ENCODE measurements around the gene KSR1. TPM values are rescaled to one million over a fixed set of nuclear protein-coding genes. Genes with fewer than 3 reads are reported as not detected.

KSR1 gene
- total RNA-seq, 1 experiment from 2014 or later = 21.7 TPM

DNA sequence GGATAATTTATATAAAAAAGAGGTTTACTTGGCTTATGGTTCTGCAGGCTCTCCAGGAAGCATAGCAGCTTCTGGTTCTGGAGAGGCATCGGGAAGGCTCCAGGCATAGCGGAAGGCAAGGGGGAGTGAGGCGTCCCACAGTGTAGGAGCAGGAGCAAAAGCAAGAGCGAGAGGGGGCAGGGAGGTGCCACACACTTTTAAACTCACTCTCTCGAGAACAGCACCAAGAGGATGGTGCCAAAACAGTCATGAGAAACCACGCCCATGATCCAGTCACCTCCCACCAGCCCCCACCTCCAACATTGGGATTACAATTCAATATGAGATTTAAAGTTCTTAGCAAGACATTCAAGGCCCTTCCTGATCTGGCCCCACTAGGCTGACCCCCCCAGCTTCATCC, 124.8 kb downstream of the KSR1 start:
- BruUV-seq (replicated peaks) = no TSS peak
- no peaks in the 10 kb centered on the region for H3K27me3 ChIP-seq (ENCODE audit: control insufficient read depth, insufficient read depth, low read length)
- DNase-seq (ENCODE audit: low read depth, low spot score) = no peak
- in situ Hi-C loops (cut with HindIII; ENCODE audit: low pct_unique_long_range_greater_than_20kb, low sequenced_read_pairs) (no loop called here), intact Hi-C loops (cut with micrococcal nuclease; ENCODE audit: unreplicated experiment) (no loop called here)
- ATAC-seq = no peak
- H3K4me1 ChIP-seq (ENCODE audit: control insufficient read depth, insufficient read depth, low read length) = peaks cover 23% of the 10 kb centered on the region
- no peak overlapping the region for H3K4me3 ChIP-seq (ENCODE audit: low read depth in 2 of 2, low read length in 2 of 2)
- H3K36me3 ChIP-seq (ENCODE audit: control insufficient read depth, insufficient read depth, low read length) = no peaks in the 10 kb centered on the region
- TF ChIP-seq TCF7L2 (IDR thresholded peaks at IDR 0.05; ENCODE audit: low read depth, low read length) (no peak), SIN3A (IDR thresholded peaks at IDR 0.05; ENCODE audit: borderline replicate concordance, insufficient read depth, low read depth, low read length) (no peak), POLR2AphosphoS5 (IDR thresholded peaks at IDR 0.05; ENCODE audit: low read depth, low read length) (no peak)
- TF ChIP-seq, protein P1, sequence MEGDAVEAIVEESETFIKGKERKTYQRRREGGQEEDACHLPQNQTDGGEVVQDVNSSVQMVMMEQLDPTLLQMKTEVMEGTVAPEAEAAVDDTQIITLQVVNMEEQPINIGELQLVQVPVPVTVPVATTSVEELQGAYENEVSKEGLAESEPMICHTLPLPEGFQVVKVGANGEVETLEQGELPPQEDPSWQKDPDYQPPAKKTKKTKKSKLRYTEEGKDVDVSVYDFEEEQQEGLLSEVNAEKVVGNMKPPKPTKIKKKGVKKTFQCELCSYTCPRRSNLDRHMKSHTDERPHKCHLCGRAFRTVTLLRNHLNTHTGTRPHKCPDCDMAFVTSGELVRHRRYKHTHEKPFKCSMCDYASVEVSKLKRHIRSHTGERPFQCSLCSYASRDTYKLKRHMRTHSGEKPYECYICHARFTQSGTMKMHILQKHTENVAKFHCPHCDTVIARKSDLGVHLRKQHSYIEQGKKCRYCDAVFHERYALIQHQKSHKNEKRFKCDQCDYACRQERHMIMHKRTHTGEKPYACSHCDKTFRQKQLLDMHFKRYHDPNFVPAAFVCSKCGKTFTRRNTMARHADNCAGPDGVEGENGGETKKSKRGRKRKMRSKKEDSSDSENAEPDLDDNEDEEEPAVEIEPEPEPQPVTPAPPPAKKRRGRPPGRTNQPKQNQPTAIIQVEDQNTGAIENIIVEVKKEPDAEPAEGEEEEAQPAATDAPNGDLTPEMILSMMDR (IDR thresholded peaks at IDR 0.05) = no peak
- TF ChIP-seq, protein P2, sequence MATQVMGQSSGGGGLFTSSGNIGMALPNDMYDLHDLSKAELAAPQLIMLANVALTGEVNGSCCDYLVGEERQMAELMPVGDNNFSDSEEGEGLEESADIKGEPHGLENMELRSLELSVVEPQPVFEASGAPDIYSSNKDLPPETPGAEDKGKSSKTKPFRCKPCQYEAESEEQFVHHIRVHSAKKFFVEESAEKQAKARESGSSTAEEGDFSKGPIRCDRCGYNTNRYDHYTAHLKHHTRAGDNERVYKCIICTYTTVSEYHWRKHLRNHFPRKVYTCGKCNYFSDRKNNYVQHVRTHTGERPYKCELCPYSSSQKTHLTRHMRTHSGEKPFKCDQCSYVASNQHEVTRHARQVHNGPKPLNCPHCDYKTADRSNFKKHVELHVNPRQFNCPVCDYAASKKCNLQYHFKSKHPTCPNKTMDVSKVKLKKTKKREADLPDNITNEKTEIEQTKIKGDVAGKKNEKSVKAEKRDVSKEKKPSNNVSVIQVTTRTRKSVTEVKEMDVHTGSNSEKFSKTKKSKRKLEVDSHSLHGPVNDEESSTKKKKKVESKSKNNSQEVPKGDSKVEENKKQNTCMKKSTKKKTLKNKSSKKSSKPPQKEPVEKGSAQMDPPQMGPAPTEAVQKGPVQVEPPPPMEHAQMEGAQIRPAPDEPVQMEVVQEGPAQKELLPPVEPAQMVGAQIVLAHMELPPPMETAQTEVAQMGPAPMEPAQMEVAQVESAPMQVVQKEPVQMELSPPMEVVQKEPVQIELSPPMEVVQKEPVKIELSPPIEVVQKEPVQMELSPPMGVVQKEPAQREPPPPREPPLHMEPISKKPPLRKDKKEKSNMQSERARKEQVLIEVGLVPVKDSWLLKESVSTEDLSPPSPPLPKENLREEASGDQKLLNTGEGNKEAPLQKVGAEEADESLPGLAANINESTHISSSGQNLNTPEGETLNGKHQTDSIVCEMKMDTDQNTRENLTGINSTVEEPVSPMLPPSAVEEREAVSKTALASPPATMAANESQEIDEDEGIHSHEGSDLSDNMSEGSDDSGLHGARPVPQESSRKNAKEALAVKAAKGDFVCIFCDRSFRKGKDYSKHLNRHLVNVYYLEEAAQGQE (IDR thresholded peaks at IDR 0.05; ENCODE audit: insufficient read depth in 1 of 2, low read depth in 2 of 2, low read length in 1 of 2) = no peak
- CTCF ChIA-PET = no interaction called here
- POLR2A ChIA-PET = no interaction called here
- H3K9me3 ChIP-seq (ENCODE audit: control insufficient read depth, insufficient read depth, low read depth, low read length) = no peaks in the 10 kb centered on the region
- H3K27ac ChIP-seq (ENCODE audit: low read length) = no peak overlapping the region

DNA sequence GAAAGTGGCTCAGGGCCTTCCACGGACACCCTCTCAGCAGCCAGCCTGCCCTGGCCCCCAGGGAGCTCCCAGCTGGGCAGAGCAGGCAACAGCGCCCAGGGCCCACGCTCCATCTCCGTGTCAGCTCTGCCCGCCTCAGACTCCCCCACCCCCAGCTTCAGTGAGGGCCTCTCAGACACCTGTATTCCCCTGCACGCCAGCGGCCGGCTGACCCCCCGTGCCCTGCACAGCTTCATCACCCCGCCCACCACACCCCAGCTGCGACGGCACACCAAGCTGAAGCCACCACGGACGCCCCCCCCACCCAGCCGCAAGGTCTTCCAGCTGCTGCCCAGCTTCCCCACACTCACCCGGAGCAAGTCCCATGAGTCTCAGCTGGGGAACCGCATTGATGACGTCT, 126.4 kb downstream of the KSR1 start:
- POLR2A ChIA-PET = no interaction called here
- Histone ChIP-seq H3K4me1 (ENCODE audit: control insufficient read depth, insufficient read depth, low read length) (peaks cover 12% of the 10 kb centered on the region), H3K27me3 (ENCODE audit: control insufficient read depth, insufficient read depth, low read length) (no peaks in the 10 kb centered on the region), H3K36me3 (ENCODE audit: control insufficient read depth, insufficient read depth, low read length) (no peaks in the 10 kb centered on the region), H3K9me3 (ENCODE audit: control insufficient read depth, insufficient read depth, low read depth, low read length) (no peaks in the 10 kb centered on the region), H3K4me3 (ENCODE audit: low read depth in 2 of 2, low read length in 2 of 2) (no peak overlapping the region), H3K27ac (ENCODE audit: low read length) (no peak overlapping the region)
- in situ Hi-C loops (cut with HindIII; ENCODE audit: low pct_unique_long_range_greater_than_20kb, low sequenced_read_pairs) = no loop called here
- TF ChIP-seq, protein P2 (IDR thresholded peaks at IDR 0.05; ENCODE audit: insufficient read depth in 1 of 2, low read depth in 2 of 2, low read length in 1 of 2) = no peak
- TF ChIP-seq SIN3A (IDR thresholded peaks at IDR 0.05; ENCODE audit: borderline replicate concordance, insufficient read depth, low read depth, low read length) = no peak
- no peak for TF ChIP-seq TCF7L2 (IDR thresholded peaks at IDR 0.05; ENCODE audit: low read depth, low read length)
- TF ChIP-seq POLR2AphosphoS5 (IDR thresholded peaks at IDR 0.05; ENCODE audit: low read depth, low read length) = no peak
- TF ChIP-seq, protein P1 (IDR thresholded peaks at IDR 0.05) = no peak
- no peak for ATAC-seq
- CTCF ChIA-PET = no interaction called here
- no peak for DNase-seq (ENCODE audit: low read depth, low spot score)
- intact Hi-C loops (cut with micrococcal nuclease; ENCODE audit: unreplicated experiment) = no loop called here
- no TSS peak for BruUV-seq (replicated peaks)

Measured in Panc1 (cell line).